DMS153 treated with DMSO at 0.1 percent for 48 hours (cell line): ENCODE data around the gene CSKMT.
"Not testable (repeated sequence)": the region's sequence is repeated elsewhere in the genome, so short reads cannot be mapped to it uniquely, and the experiment has no call there.

Experiments
- DNase-seq: peaks from one replicate; lab custom pipeline; 2025; ENCODE audit not compliant: unreplicated experiment; lab: John Stamatoyannopoulos, UW

The CSKMT gene

DNA sequence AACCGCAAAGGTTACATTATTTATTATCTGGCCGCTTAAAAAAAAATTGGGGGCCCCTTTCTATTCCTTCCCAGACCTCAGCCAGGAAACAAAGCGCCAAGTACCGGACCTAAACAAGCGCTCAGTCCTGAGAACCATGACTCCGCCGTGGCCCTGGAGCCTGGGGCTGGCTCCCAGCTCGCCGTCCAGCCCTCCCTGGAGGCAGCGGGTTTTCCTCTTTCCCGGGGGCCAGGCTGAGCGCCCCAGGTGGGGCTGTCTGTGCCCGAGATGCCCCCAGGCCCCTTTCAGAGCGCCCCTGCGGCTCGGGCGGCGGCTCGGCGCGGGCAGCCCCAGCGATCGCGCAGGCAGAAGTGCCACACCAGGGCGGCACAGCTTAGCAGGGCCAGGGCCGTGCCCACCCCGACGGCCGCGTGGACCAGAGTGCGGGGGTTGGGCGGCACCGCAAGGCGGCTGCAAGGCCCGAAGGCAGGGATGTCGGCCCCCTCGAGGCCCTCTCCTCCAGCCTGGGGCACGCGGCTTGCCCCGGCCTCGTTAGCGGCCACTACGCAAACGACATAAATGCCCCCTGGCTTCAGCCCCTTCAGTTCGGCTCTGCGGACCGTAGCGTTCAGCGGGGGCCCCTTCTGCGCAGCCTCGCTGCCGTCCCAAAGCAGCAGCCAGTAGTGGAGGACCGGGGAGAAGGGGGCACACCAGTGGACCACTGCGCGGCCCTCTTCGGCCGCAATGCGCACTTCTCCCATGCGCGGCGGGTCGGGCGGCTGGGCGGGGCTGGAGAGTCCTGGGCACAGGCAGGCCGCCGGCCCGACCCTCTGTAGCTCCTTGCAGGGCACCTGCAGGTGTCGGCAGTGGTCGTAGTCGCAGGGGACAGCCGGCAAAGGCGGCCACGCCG is 22.6 kb downstream of the CSKMT start:
- DNase-seq: no peak

DNA sequence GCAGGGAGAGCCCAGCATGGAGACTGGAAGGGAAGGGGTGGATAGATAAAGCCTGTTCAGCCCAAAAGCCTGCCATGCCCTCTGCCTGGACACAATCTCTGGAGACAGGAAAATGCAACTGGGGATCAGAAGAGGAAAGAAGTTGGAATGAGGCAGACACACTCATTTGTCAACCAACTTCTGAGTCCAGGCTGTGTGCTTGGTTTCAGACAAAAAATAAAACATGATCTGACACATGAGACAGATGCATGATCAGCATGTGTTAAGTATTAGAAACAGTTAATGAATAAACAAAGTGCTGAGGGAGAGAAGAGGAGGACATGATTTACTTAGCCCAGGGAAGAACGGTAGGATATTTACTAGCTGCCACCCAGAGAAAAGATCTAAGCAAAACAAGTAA is 23.4 kb downstream of the CSKMT start:
- no peak for DNase-seq

DNA sequence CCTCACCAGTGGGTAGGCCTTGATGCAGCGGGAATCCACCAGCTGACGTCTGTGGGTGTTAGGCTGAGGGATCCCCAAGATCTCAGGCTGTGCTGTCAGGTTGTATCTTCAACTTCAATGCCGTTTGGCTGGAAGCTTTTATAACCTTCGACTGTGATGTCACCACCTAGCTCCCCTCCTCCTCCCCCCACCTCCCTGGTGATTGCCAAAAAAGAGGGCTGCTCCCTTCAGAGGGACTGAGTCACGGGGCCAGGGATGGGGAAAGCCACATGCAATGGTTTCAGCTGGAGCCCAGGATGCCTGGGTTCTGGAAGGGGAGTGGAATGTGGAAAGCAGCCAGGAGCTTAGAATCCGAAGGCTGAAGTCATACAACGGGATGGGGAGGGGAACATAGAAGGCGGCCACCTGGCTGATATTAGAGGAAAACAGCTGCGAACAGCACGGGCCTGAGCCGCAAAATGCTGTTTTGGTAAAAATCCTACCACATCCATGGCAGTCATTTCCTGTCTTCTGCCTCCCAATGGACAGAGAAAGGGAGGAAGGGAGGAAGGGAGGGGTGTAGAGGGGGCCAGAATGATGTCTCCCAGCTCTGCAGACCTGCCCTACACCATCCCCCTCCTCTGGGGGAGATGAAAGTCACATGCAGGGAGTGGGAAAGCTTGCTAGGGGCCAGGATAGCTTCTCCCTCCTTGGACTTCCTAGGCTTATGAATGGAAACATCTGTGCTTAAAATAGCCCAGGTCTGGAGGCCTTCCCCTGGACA is 24.5 kb downstream of the CSKMT start, which contains the start of gene LRRN4CL:
LRRN4CL (minus strand) TSS at position 110 of the 763 bp plus-strand sequence. CDS start 1,022 bp downstream, outside the sequence.
- DNase-seq: no peak

DNA sequence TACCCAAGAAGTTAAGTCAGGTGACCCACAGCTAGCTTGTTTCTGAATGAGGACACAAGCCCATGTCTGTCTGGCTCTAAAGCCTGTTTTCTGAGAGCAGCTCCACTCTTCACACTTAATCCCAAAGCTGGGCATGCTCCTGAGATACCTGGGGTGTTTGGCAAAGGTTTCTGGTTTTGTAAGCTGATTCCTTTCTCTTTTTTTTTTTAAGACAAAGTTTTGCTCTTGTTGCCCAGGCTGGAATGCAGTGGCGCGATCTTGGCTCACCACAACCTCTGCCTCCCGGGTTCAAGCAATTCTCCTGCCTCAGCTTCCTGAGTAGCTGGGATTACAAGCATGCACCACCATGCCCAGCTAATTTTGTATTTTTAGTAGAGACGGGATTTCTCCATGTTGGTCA is 28.5 kb downstream of the CSKMT start:
- DNase-seq: not testable (repeated sequence)

DNA sequence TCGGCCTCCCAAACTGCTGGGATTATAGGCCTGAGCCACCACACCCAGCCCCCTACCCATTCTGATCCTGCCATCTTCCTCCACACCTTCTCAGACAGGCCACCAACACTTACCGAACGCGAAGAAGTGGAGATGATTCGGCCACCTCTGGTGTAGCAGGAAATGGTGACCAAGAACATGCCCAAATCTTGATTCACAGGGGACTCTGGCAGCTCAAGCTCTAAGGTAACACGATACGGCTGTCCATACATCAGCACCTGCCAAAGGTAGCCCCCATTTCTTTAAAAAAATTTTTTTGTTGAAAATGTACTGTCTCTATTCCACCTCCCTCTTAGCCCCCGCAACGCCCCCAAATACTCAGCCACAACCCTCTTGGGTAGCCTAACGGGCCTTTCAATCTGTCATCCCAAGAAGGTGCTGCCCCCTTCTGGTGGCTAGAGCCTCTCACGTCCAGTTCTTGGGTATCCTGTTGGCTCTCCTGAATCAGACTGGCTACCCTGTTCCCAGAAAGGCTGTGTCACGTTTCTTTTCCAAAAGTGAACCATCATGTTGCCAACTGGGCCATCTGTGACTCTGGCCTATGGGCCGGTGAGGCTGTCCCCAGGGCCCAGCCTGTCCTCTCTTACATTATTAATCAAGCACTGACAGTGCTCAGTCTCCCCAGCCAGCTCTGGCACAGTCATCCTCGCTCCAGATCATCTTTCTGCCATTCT is 29.5 kb downstream of the CSKMT start:
- peak; percentile 44 for DNase-seq

DNA sequence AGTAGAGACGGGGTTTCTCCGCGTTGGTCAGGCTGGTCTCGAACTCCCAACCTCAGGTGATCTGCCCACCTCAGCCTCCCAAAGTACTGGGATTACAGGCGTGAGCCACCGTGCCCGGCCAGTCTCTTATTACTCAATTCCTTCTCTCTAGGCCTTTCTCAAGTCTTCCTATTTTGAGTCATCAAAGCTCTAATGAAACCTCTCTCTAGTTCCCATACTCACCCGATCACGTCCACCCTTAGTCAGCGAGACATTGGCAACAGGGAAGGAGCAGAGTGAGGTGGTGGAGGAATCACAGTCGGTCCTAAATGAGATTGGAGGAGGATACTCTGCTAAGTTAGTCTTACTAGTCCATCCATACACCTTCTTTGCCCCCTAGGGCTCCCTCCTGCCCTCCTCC is 37.1 kb downstream of the CSKMT start:
- no peak for DNase-seq

DNA sequence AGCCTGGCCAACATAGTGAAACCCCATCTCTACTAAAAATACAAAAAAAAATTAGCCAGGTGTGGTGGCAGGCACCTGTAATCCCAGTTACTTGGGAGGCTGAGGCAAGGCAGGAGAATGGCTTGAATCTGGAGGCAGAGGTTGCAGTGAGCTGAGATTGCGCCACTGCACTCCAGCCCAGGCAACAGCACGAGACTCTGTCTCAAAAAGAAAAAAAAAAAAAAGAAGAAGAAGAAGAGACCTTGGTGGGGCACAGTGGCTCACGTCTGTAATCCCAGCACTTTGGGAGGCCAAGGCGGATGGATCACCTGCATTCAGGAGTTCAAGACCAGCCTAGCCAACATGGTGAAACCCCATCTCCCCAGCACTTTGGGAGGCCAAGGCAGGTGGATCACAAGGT is 38.8 kb downstream of the CSKMT start:
- not testable (repeated sequence) for DNase-seq

DNA sequence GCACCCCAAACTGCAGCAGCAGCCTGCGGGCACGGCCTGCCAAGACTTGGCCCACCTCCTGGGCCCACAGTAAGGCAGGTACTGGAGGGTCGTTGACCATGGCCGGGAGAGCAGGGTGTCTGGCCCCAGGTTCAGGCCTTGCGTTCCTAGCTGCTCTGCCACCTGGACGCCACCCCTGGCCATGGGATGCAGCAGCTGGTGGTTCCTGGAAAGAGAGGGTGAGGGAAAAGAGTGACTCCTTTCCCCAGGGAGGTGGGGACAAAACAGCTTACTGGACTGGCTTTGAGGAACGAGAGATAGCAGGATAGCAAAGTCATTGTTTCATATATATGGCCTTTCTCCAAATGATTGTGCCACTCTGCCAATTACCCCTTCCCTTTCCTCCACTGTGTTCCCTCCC is 40.3 kb downstream of the CSKMT start:
- DNase-seq: no peak

DNA sequence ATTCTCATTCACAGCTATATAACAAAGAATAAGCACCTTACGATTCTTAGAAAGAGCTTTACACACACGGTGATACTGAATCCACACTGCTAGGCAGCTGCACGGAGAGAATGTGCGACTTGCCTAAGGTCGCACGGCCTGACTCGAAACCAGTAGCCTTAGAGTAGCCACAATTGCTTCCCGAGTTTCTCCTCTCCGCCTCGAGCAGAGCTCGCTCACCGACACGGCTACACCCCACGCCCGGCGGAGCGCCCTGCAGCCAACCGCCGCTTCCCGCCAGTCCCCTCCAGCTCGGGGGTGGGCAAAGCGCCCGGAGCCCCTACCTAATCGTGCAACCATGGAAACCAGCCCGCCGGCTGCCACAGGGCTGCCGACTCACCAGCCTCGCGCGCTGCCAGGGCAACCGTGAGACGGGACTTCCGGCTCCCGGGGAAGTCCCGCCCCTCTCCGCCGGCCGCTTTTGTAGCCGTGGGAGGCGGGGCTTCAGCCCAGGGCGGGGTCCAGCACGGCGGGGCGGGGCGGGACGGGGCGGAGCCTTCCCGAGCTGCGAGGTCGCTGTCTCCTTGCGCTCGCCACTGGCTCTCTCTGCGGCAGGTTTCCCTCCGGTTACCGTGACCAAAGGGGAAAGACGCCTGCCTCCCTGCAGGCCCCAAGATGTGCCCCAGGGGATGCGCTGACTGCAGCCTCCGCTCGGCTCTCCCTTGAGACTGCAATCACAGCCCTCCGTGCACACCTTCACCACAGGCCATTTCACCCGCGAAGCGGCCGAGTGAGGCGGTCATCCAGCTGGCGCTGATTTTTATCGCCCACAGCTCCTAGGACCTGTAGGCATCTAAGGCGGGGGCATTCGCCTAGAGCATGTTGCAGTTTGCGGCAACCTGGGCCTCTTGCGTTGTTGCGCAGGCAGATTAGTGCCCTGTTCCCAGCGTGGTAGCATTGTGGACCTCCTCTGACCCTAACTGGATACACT is 41.1 kb downstream of the CSKMT start:
- peak; percentile 88 for DNase-seq

DNA sequence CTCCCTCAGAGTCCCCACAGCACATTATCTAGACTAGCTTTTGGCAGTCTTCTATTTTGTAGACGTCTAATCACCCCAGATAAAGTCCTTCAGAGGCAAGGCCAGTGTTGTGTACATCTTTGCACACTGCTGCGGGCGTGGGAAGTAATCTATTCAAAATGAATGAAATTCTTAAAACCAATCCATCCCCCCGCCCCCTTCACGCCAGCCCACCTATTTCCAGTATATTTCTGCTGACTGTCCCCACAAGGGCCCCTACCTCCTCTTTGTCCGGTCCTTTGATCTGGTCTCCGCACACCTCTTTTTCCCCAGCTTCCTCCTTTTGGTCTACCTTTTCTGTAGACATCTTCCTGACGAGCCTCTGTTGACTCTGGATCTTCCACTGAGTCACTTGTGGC is 41.7 kb downstream of the CSKMT start:
- DNase-seq: no peak

DNA sequence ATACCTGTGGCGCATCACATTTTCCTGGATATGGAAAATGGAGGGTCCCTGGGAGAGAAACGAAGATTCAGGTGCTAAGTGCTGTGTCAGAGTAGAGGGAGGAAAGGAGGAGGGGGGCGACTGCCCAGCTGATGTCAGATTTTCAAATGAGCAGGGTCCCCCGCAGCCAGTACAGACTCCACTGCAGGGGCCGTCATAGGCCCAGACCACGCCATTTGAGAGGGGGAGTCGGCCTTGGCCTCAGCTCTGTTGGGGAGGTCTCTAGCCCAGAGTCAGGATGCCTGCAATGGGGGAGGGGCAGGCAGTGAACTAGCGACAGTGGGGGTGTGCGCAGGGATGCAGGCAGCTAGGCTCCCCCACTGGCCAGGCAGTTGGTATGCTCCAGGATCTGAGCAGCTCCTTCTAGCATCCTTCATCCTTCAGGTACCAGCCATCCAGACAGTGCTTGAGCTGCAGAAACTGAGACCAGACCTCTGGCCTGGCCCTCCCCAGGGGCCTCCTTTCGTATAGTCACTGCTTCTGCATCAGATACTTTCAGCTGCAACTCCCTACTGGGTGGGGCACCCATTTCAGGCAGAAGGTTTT is 42.3 kb downstream of the CSKMT start, which contains the start of the genes BSCL2 and GNG3:
BSCL2 (minus strand) TSS at position 148 of the 585 bp plus-strand sequence. CDS start 229 bp downstream, outside the sequence.
GNG3 (plus strand) TSS at position 400 of the 585 bp plus-strand sequence. CDS start 620 bp downstream, outside the sequence.
- DNase-seq: peak; percentile 46

DNA sequence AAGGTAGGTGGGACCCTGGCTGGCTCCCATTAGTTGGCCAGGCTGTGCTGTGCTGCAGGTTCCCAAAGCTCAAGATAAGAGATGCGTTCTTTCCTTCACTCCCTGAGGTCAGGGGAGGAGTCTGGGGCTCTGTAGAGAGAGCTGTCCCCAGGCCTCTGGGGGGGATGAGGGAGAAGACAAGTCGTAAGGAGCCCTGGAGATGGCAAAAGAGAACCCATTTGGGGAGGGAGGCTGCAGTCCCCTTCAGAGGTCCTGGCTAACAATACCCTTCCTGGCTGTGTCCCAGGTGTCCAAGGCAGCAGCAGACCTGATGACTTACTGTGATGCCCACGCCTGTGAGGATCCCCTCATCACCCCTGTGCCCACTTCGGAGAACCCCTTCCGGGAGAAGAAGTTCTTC is 43.3 kb downstream of the CSKMT start:
- DNase-seq: no peak

DNA sequence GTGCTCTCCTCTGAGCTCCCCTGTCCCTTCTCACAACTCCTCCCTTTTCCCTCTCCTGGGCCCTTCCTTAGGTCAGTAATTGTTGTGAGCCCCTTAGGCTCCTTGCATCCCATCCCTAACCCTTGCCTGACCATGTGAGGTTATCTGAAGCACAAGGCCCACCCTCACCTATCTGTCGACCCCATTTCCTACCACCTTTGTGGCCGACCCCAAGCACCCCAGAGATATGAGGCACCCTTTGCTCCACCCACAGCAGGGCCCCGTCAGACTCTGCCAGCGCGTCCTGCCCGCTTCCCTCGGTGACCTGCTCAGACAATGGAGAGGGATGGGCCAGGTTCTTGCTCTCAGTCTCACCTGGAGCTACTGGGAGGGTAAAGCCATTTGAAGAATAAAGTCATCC is 43.7 kb downstream of the CSKMT start:
- DNase-seq: peak; percentile 62

DNA sequence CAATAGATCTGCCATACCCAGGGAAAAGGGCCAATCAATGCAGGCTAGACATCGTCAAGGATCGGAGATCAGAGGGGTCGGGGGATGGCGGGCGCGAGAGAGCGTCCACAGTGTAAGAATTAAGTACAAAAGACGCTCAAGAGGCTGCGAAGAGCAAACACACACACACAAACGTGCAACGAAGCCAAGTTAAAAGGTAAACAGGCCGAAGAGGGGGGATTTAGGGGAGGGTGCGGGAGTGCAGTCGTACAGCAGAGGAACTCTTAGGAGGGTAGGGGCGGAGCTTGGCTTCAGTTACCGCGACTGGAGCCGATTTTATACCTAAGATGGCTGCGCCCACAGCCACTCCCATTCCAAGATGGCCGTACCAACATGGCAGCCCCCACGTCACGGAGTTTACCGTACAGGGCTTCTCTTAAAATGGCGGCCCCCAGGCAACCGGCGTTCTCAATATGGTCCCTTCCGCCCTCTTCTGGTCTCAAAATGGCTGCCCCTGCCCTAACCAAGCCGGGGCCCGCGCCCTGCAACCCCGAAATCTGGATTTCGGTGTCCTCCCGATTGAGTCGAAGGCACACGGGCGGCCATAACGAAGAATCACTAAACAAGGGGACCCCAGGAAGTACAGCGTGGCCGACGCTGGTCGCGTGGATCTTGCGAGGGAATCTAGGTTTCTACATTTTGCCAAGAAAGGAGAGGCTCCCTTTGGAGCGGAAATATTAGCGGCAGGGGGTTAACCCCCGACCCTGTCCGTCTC is 44.3 kb downstream of the CSKMT start:
- DNase-seq: peak; percentile 99

DNA sequence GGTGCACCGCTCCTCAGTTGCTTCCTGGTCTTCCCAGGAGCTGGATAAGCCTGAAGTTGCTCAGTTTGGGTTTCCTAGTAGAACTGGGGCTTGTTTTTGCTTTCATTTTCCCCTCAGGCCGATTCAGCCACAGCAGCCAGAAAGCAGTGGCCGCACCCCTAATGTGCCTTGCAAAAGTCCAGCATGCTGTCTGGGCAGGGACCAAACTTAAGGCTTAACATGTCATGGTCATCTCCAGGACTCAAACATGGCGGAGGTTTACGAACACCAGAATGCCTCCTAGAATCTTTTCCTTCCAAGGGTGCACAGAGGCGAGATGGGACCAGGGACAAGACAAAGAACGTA is 44.9 kb downstream of the CSKMT start:
- DNase-seq: no peak

DNA sequence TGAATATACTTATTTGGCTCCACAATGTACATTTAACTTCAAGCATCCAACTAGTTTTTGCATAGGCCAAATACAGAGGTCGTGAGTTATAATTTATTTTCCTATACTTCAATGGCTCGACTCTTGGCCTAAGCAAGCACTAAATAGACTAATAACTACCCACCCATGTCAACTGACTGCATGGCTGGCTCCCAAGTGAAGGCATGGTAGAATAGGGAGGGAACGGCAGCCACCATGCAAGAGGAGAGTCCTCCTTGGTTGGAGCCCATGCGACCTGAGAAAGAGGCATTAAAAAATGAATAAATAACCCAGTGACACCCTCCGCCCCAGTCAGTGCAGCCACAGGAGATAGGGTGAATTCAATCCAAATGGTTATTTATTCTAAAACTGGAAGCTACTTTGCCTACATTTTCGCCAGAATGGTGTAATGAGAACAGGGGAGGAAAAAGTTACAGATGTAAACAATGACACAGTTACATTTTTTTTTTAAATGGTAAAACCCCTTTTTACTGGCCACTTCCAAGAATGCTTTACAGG is 47.2 kb downstream of the CSKMT start:
- no peak for DNase-seq

DNA sequence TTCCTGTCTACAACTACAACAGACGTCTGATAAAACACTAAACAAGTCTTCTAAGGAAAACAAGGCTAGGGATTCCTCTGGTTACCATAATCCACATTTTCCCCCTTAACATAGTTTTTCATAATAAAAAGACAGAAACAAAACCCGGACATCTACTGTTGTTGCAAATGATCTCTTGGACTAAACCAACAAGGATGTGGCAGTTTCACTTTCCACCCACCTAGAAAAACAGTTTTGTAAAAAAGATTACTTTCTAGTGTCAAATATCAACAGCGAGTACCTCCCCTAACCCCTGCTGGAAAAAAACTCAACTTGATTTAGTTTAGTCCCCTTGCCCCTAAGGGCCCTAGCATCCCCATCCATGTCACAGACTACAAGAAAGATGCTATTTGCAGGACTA is 47.7 kb downstream of the CSKMT start:
- no peak for DNase-seq

DNA sequence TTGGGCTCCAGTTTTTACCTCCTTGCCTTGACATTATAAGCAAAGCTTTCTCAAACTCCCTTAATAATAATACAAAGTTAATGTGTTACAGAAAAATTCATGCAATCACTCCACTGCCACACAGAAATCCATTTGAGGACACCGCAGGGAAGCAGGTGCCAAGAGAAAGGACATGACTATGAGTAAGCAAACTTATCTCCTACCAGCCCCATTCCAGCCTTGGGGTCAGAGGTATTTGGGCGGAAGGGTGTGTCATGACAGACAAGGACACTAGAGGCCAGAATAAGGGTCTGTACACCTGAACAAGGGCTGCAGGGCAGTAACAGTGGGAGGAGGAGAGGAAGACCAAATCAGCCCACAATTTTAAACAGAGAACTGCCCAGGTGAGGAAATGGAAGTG is 48.2 kb downstream of the CSKMT start:
- DNase-seq: no peak
